ENCODE measurements around the gene EXO1.

EXO1 gene

GRCh38 chr1:241924080-241924808 lies 76.2 kb downstream of the EXO1 start:
- Histone ChIP-seq H3K27ac (ENCODE audit: poor library complexity, severe bottlenecking) (no peak overlapping the region), H3K4me1 (ENCODE audit: insufficient read depth, poor library complexity, severe bottlenecking) (no peaks in the 10 kb centered on the region), H3K9me3 (ENCODE audit: severe bottlenecking) (no peaks in the 10 kb centered on the region), H3K4me3 (ENCODE audit: severe bottlenecking) (no peak overlapping the region), H3K27me3 (ENCODE audit: insufficient read depth, poor library complexity, severe bottlenecking) (no peaks in the 10 kb centered on the region), H3K36me3 (ENCODE audit: low read depth) (no peaks in the 10 kb centered on the region)
- TF ChIP-seq CTCF (IDR thresholded peaks at IDR 0.05; ENCODE audit: poor library complexity, severe bottlenecking), result no peak
- ATAC-seq (ENCODE audit: low read depth) (no peak), DNase-seq (ENCODE audit: low spot score) (no peak)

GRCh38 chr1:241926141-241926540 lies 78.1 kb downstream of the EXO1 start:
- no peak for TF ChIP-seq CTCF (IDR thresholded peaks at IDR 0.05; ENCODE audit: poor library complexity, severe bottlenecking)
- ATAC-seq (ENCODE audit: low read depth), result no peak
- Histone ChIP-seq H3K4me1 (ENCODE audit: insufficient read depth, poor library complexity, severe bottlenecking) (no peaks in the 10 kb centered on the region), H3K9me3 (ENCODE audit: severe bottlenecking) (no peaks in the 10 kb centered on the region), H3K27me3 (ENCODE audit: insufficient read depth, poor library complexity, severe bottlenecking) (no peaks in the 10 kb centered on the region), H3K36me3 (ENCODE audit: low read depth) (no peaks in the 10 kb centered on the region), H3K27ac (ENCODE audit: poor library complexity, severe bottlenecking) (no peak overlapping the region), H3K4me3 (ENCODE audit: severe bottlenecking) (no peak overlapping the region)
- no peak for DNase-seq (ENCODE audit: low spot score)

DNA sequence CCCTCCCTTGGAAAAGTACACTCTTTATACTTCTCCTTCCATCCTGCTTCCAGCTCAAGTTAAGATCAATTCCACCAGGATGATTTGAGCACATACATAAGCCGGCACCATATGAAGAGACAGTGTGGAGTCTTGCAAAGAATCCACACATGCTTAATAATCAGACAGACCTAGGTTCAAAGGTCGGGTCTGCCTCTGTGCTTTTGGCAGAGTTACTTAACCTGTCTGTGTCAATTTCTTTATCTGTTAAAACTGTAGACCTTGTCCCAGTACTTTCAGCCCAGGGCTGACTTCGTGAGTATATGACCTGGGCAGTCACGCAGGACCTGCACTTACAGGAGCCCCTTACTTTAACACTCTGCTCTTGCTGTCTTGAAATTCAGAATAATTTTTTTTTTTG lies 79.3 kb downstream of the EXO1 start:
- no peak for ATAC-seq (ENCODE audit: low read depth)

GRCh38 chr1:241932845-241933244 lies 84.8 kb downstream of the EXO1 start:
- Histone ChIP-seq H3K9me3 (ENCODE audit: severe bottlenecking) (no peaks in the 10 kb centered on the region), H3K36me3 (ENCODE audit: low read depth) (no peaks in the 10 kb centered on the region), H3K27me3 (ENCODE audit: insufficient read depth, poor library complexity, severe bottlenecking) (no peaks in the 10 kb centered on the region), H3K27ac (ENCODE audit: poor library complexity, severe bottlenecking) (no peak overlapping the region), H3K4me1 (ENCODE audit: insufficient read depth, poor library complexity, severe bottlenecking) (no peaks in the 10 kb centered on the region), H3K4me3 (ENCODE audit: severe bottlenecking) (no peak overlapping the region)
- DNase-seq (ENCODE audit: low spot score), result no peak
- ATAC-seq (ENCODE audit: low read depth), result no peak
- TF ChIP-seq CTCF (IDR thresholded peaks at IDR 0.05; ENCODE audit: poor library complexity, severe bottlenecking), result no peak

More for the DNA sequence above, 79.3 kb downstream of the EXO1 start:
- Histone ChIP-seq H3K27me3 (ENCODE audit: insufficient read depth, poor library complexity, severe bottlenecking) (no peaks in the 10 kb centered on the region), H3K27ac (ENCODE audit: poor library complexity, severe bottlenecking) (no peak overlapping the region), H3K36me3 (ENCODE audit: low read depth) (no peaks in the 10 kb centered on the region), H3K4me1 (ENCODE audit: insufficient read depth, poor library complexity, severe bottlenecking) (no peaks in the 10 kb centered on the region), H3K4me3 (ENCODE audit: severe bottlenecking) (no peak overlapping the region), H3K9me3 (ENCODE audit: severe bottlenecking) (no peaks in the 10 kb centered on the region)
- no peak for TF ChIP-seq CTCF (IDR thresholded peaks at IDR 0.05; ENCODE audit: poor library complexity, severe bottlenecking)
- no peak for DNase-seq (ENCODE audit: low spot score)

DNA sequence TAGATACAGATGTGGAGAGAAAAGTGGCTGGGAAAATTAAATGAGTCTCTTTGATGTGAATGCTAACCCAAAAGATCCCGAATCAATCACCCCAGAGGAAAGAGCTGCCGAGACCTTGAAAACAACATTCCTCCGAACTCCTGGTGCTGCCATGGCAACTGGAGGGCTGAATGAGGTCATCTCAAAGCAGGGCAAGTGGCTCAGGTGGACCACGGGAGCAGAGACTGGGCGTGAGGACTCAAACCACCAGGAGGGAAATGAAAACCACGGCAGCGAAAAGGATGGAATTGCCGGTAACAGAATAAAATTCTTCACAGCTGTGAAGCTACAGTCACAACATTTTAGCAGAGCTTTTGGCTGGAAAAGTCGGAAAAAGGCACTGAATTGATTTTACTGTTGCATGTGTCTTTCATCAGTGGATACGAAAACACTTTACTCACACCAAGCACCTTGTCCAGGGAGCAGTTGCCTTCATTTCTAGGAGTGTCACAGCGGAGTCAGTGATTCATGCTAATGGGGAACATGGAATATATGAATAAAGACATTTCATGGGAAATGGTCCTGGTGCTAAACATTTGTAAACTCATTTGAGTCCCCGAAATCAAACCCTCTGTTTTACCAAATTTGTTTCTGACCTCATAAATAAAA lies 86.3 kb downstream of the EXO1 start:
- no peak overlapping the region for H3K4me3 ChIP-seq (ENCODE audit: severe bottlenecking)
- no peaks in the 10 kb centered on the region for H3K27me3 ChIP-seq (ENCODE audit: insufficient read depth, poor library complexity, severe bottlenecking)
- no peak overlapping the region for H3K27ac ChIP-seq (ENCODE audit: poor library complexity, severe bottlenecking)
- no peaks in the 10 kb centered on the region for H3K36me3 ChIP-seq (ENCODE audit: low read depth)
- DNase-seq (ENCODE audit: low spot score) (no peak), ATAC-seq (ENCODE audit: low read depth) (no peak)
- TF ChIP-seq CTCF (IDR thresholded peaks at IDR 0.05; ENCODE audit: poor library complexity, severe bottlenecking), result no peak
- H3K4me1 ChIP-seq (ENCODE audit: insufficient read depth, poor library complexity, severe bottlenecking), result no peaks in the 10 kb centered on the region
- no peaks in the 10 kb centered on the region for H3K9me3 ChIP-seq (ENCODE audit: severe bottlenecking)

All from RWPE2 (cell line).